GM12878 (cell line): Measurements from ENCODE around the gene ARL5C. TPM values are rescaled to one million over a fixed set of nuclear protein-coding genes. Genes with fewer than 3 reads are reported as not detected.

Source experiments
- ATAC-seq: fragments of 200-7000 bp; cut with Tn5 transposase; 3 replicates; pipeline ENCODE4 v1.9.1; 2020; ENCODE audit warnings: mild to moderate bottlenecking, moderate library complexity
- BruUV-seq: library from RNA; stranded (reverse); fragments of 400-500 nt; replicated peaks from 2 replicates; lab custom pipeline; 2021; lab: Mats Ljungman, UMichigan
- CTCF ChIA-PET: fragments of 300-600 bp; sonication (Branson Sonifier 250); formaldehyde crosslinking; extraction: SDS; loops from one replicate; lab custom pipeline; 2021; ENCODE audit warnings: inconsistent platforms; lab: Yijun Ruan, JAX
- POLR2A ChIA-PET: fragments of 350-600 bp; formaldehyde crosslinking; extraction: SDS; loops from one replicate; lab custom pipeline; 2021; ENCODE audit warnings: inconsistent platforms; lab: Charles Lee
- RAD21 ChIA-PET: fragments of 300-600 bp; sonication (Branson Sonifier 250); formaldehyde crosslinking; loops from one replicate; lab custom pipeline; 2023; ENCODE audit warnings: antibody characterized with exemption; ENCODE audit not compliant: unreplicated experiment; lab: Charles Lee
- SMC1A ChIA-PET: fragments of 300-600 bp; sonication (Branson Sonifier 250); formaldehyde crosslinking; loops from one replicate; lab custom pipeline; 2023; ENCODE audit not compliant: unreplicated experiment, uncharacterized antibody; lab: Charles Lee
- DNase-seq: peaks from one replicate; pipeline ENCODE4 v3.0.0-alpha.2; 2011; ENCODE audit warnings: low read depth, low spot score
- FAIRE-seq: peaks from 3 replicates; lab custom pipeline; 2011; peaks lifted over from hg19 to GRCh38; lab: Jason Lieb, UNC
- H2AFZ ChIP-seq: 2 replicates; pipeline ENCODE4 v1.6.0; 2011; ENCODE audit warnings: low read depth, low read length, control low read depth; ENCODE audit not compliant: control insufficient read depth
- H3K27ac ChIP-seq: 2 replicates; pipeline ENCODE4 v1.5.1; 2011; ENCODE audit warnings: control low read depth; ENCODE audit not compliant: control insufficient read depth, insufficient read depth
- H3K27me3 ChIP-seq, 2 experiments: replicated peaks in 1 of 2; 2 replicates each; pipeline versions ENCODE4 v1.6.0 to v1.6.1; 2011; ENCODE audit warnings: low read length in 1 of 2; ENCODE audit not compliant: control insufficient read depth in 2 of 2, insufficient read depth in 2 of 2
- H3K36me3 ChIP-seq, 2 experiments: 2 replicates each; pipeline ENCODE4 v1.5.1; 2011; ENCODE audit warnings: low read length in 1 of 2; ENCODE audit not compliant: control insufficient read depth in 2 of 2, insufficient read depth in 2 of 2
- H3K4me1 ChIP-seq: 2 replicates; pipeline ENCODE4 v1.6.1; 2011; ENCODE audit warnings: mild to moderate bottlenecking, low read length, moderate library complexity, mixed read lengths; ENCODE audit not compliant: control insufficient read depth, insufficient read depth
- H3K4me2 ChIP-seq: 2 replicates; pipeline ENCODE4 v1.6.0; 2011; ENCODE audit warnings: control low read depth; ENCODE audit not compliant: control insufficient read depth, insufficient read depth
- H3K4me3 ChIP-seq: fragments of 200-600 bp; sonication (generic); 2 replicates; pipeline ENCODE4 v1.5.1; 2016
- H3K79me2 ChIP-seq: 2 replicates; pipeline ENCODE4 v1.6.0; 2011; ENCODE audit warnings: low read length; ENCODE audit not compliant: control insufficient read depth, insufficient read depth
- H3K9ac ChIP-seq: 2 replicates; pipeline ENCODE4 v1.8.0; 2011; ENCODE audit warnings: low read length, control low read depth, mixed read lengths; ENCODE audit not compliant: control insufficient read depth, insufficient read depth
- H3K9me3 ChIP-seq: replicated peaks from 3 replicates; pipeline ENCODE4 v1.5.1; 2011; ENCODE audit warnings: mild to moderate bottlenecking, low read length; ENCODE audit not compliant: control insufficient read depth, insufficient read depth
- H4K20me1 ChIP-seq: 2 replicates; pipeline ENCODE4 v1.6.0; 2011; ENCODE audit not compliant: control insufficient read depth, insufficient read depth
- ATF7 ChIP-seq: fragments of 450-650 bp; IDR thresholded peaks from 2 replicates; pipeline ENCODE4 v1.6.1; 2016; ENCODE audit warnings: low read depth, mild to moderate bottlenecking
- BMI1 ChIP-seq: fragments of 450-650 bp; IDR thresholded peaks from 2 replicates; pipeline ENCODE4 v1.6.1; 2016; ENCODE audit warnings: mild to moderate bottlenecking, moderate library complexity, borderline replicate concordance
- CHD4 ChIP-seq: fragments of 200-600 bp; sonication (generic); IDR thresholded peaks from 2 replicates; pipeline ENCODE4 v1.6.1; 2016; ENCODE audit warnings: mild to moderate bottlenecking
- EGR1 ChIP-seq, 2 experiments: IDR thresholded peaks; 1 replicate in 1 of 2; 2 replicates in 1 of 2; pipeline ENCODE4 v1.6.1; 2011 to 2012; ENCODE audit warnings: low read depth in 2 of 2, low read length in 2 of 2, borderline replicate concordance in 1 of 2, mild to moderate bottlenecking in 1 of 2, moderate library complexity in 1 of 2
- HDAC2 ChIP-seq: fragments of 200-600 bp; sonication (generic); IDR thresholded peaks from 2 replicates; pipeline ENCODE4 v1.6.1; 2017
- LARP7 ChIP-seq: fragments of 450-650 bp; IDR thresholded peaks from 2 replicates; pipeline ENCODE4 v1.6.1; 2017; ENCODE audit warnings: mild to moderate bottlenecking
- MEF2B ChIP-seq: fragments of 450-650 bp; IDR thresholded peaks from 2 replicates; pipeline ENCODE4 v1.6.1; 2018; ENCODE audit warnings: mild to moderate bottlenecking, moderate library complexity; ENCODE audit not compliant: partially characterized antibody, poor library complexity, severe bottlenecking
- MTA2 ChIP-seq: fragments of 450-650 bp; IDR thresholded peaks from 2 replicates; pipeline ENCODE4 v1.6.1; 2016; ENCODE audit warnings: low read depth, mild to moderate bottlenecking, moderate library complexity
- NR2F1 ChIP-seq: fragments of 450-650 bp; conservative IDR thresholded peaks from 2 replicates; pipeline ENCODE4 v1.6.1; 2017; ENCODE audit warnings: mild to moderate bottlenecking
- NRF1 ChIP-seq: conservative IDR thresholded peaks from 2 replicates; pipeline ENCODE4 v1.6.1; 2011; ENCODE audit warnings: mild to moderate bottlenecking, low read depth, low read length, improper control_type of control experiment
- POLR2AphosphoS2 ChIP-seq: IDR thresholded peaks from 2 replicates; pipeline ENCODE4 v1.6.1; 2011; ENCODE audit warnings: low read depth, mild to moderate bottlenecking, low read length, improper control_type of control experiment, moderate library complexity
- RB1 ChIP-seq: fragments of 450-650 bp; formaldehyde crosslinking; IDR thresholded peaks from 2 replicates; pipeline ENCODE4 v1.6.1; 2017; ENCODE audit warnings: mild to moderate bottlenecking, borderline replicate concordance
- RCOR1 ChIP-seq: conservative IDR thresholded peaks from 2 replicates; pipeline ENCODE4 v1.6.1; 2012; ENCODE audit warnings: low read depth, low read length, improper control_type of control experiment
- YY1 ChIP-seq: IDR thresholded peaks from 2 replicates; pipeline ENCODE4 v1.6.1; 2011; ENCODE audit warnings: low read depth, mild to moderate bottlenecking, low read length
- ZZZ3 ChIP-seq: IDR thresholded peaks from 2 replicates; pipeline ENCODE4 v1.6.1; 2011; ENCODE audit warnings: low read depth; ENCODE audit not compliant: control insufficient read depth, insufficient read length
- WGBS: methylation state at CpG from one replicate; pipeline ENCODE4 v1.1.6; 2016; ENCODE audit warnings: low lambda C conversion rate; ENCODE audit not compliant: insufficient replicate concordance, insufficient coverage; ENCODE audit errors: missing lambda C conversion rate; 5-methylcytosine and 5-hydroxymethylcytosine counted together
- in situ Hi-C: fragments of 300-500 bp; cut with MboI; formaldehyde crosslinking; loops from 9 replicates; pipeline ENCODE4 v1.14.3; 2018; ENCODE audit warnings: mixed read lengths
- intact Hi-C: fragments of 100-400 bp; cut with micrococcal nuclease; formaldehyde crosslinking; loops from one replicate; pipeline ENCODE4 v1.14.2; 2022; ENCODE audit not compliant: unreplicated experiment
- polyA plus RNA-seq, 11 experiments: library from polyadenylated mRNA; depleted of rRNA in 4 of 11; unstranded in 6 of 11; stranded (reverse) in 5 of 11; fragments of >200 nt; fragmentation: Nextera tagmentation in 4 of 11; fragmentation: Illumina TruSeq in 1 of 11; extraction: Ambion mirVana in 4 of 11; extraction: Trizol in 1 of 11; gene quantifications; 1 replicate in 1 of 11; 2 replicates in 10 of 11; pipeline versions ENCODE4 v1.2.1 to v1.2.3, GENCODE V29; 2011 to 2016; ENCODE audit warnings: inconsistent platforms in 2 of 11, missing spikeins in 2 of 11, low read depth in 1 of 11
- total RNA-seq, 4 experiments: library from RNA; depleted of rRNA in 3 of 4; stranded (reverse); fragments of >200 nt in 3 of 4; fragmentation: Illumina TruSeq in 1 of 4; extraction: Trizol in 1 of 4; gene quantifications; 2 replicates each; pipeline versions ENCODE4 v1.2.1 to v1.2.3, GENCODE V29; 2013 to 2021
- TF ChIP-seq, protein P1 (sequence below): IDR thresholded peaks from 2 replicates; pipeline ENCODE4 v1.6.1; 2012; ENCODE audit warnings: improper control_type of control experiment, low read depth, low read length; ENCODE audit not compliant: insufficient replicate concordance
- TF ChIP-seq, protein P2 (sequence below): IDR thresholded peaks from 2 replicates; pipeline ENCODE4 v1.6.1; 2011; ENCODE audit warnings: mild to moderate bottlenecking, low read depth, low read length, moderate library complexity; ENCODE audit not compliant: insufficient replicate concordance

ARL5C gene
- total and polyA plus RNA-seq, 10 of the 15 experiments (the other 5 are each of a cell fraction or from before 2014, with no cell fraction given): not detected

DNA sequence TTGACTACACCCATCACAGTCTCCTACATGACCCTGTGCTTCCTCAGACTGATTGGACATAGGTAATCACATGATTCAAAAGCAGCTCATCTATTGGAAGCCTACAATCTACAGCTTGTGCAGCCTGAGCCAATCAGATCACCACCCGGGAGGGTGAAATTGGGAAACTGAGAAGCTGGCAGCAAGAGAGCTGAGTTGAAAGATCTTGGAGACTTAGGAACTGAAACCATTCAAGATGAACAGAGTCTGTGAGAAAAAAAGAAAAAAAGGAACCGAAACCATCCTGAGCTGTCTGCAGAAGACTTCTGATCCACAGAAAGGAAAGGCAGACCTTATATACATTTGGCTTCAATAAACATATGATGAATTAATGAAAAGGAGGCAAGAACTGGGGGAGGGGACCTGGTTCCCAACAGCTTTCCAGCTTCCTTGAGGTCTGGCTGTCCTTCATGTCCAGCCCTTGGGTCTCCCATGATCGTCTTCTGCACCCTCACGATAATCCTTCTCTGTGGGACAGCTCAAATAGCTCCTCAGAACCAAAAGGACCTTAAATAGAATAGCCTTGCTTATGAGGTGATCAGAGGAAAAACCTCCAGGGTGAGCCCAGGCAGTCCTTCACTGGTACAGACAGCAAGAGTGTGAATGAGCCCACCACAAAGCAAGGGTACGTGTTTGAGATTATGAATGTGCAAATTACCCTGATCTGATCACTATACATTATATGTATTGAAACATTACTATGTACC lies 47.1 kb downstream of the ARL5C start (continued):
- TF ChIP-seq, protein P1, sequence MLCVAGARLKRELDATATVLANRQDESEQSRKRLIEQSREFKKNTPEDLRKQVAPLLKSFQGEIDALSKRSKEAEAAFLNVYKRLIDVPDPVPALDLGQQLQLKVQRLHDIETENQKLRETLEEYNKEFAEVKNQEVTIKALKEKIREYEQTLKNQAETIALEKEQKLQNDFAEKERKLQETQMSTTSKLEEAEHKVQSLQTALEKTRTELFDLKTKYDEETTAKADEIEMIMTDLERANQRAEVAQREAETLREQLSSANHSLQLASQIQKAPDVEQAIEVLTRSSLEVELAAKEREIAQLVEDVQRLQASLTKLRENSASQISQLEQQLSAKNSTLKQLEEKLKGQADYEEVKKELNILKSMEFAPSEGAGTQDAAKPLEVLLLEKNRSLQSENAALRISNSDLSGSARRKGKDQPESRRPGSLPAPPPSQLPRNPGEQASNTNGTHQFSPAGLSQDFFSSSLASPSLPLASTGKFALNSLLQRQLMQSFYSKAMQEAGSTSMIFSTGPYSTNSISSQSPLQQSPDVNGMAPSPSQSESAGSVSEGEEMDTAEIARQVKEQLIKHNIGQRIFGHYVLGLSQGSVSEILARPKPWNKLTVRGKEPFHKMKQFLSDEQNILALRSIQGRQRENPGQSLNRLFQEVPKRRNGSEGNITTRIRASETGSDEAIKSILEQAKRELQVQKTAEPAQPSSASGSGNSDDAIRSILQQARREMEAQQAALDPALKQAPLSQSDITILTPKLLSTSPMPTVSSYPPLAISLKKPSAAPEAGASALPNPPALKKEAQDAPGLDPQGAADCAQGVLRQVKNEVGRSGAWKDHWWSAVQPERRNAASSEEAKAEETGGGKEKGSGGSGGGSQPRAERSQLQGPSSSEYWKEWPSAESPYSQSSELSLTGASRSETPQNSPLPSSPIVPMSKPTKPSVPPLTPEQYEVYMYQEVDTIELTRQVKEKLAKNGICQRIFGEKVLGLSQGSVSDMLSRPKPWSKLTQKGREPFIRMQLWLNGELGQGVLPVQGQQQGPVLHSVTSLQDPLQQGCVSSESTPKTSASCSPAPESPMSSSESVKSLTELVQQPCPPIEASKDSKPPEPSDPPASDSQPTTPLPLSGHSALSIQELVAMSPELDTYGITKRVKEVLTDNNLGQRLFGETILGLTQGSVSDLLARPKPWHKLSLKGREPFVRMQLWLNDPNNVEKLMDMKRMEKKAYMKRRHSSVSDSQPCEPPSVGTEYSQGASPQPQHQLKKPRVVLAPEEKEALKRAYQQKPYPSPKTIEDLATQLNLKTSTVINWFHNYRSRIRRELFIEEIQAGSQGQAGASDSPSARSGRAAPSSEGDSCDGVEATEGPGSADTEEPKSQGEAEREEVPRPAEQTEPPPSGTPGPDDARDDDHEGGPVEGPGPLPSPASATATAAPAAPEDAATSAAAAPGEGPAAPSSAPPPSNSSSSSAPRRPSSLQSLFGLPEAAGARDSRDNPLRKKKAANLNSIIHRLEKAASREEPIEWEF: peak; percentile 65
- TF ChIP-seq CHD4 (no peak), YY1 (no peak), MTA2 (peak; percentile 73), HDAC2 (no peak), MEF2B (no peak), POLR2AphosphoS2 (no peak)

DNA sequence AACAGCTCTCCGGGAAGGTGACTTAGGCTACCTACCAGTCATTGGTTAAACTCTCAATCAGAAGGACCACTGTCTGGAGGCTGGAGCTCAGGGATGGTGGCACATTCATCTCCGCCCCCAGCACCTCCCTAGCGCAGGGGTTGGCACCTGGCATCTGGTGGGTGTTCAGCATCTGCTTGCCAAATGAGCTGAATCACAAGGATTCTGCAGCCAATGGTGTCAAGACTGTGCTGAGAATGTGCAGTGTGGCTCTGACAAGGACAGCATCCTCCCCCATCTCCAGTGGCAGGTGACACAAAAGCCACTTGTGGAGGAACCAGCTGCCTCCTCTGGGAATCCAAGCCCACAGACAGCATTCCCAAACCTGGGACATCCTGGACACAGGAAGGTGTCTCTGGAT lies 49.7 kb downstream of the ARL5C start:
- H3K36me3 ChIP-seq: no peaks in the 10 kb centered on the region
- H4K20me1 ChIP-seq: no peaks in the 10 kb centered on the region
- no peak overlapping the region for H3K9ac ChIP-seq
- ChIA-PET SMC1A (interaction anchor here (1.0 kb wide), 1 partner anchor 133 kb away, joined by 4 read pairs; no protein-coding TSS in a partner anchor), RAD21 (no interaction called here), CTCF (interaction anchor here (0.6 to 1.4 kb wide), 2 partner anchors 33 to 48 kb away, joined by 3 to 4 read pairs; no protein-coding TSS in a partner anchor), POLR2A (no interaction called here)
- intact Hi-C loops (no loop called here), in situ Hi-C loops (no loop called here)
- DNase-seq (no peak), ATAC-seq (no peak), FAIRE-seq (no peak)
- no peaks in the 10 kb centered on the region for H3K79me2 ChIP-seq
- H3K27me3 ChIP-seq: no peaks in the 10 kb centered on the region
- no peak overlapping the region for H3K4me3 ChIP-seq
- H3K27ac ChIP-seq: no peak overlapping the region
- peaks cover 13% of the 10 kb centered on the region for H3K4me1 ChIP-seq
- BruUV-seq: no TSS peak
- 64% methylated on average over 3 of the region's 3 CpGs for WGBS
- H3K4me2 ChIP-seq: no peak overlapping the region
- H2AFZ ChIP-seq: no peak overlapping the region
- no peaks in the 10 kb centered on the region for H3K9me3 ChIP-seq
- TF ChIP-seq NRF1: no peak
- no peak for TF ChIP-seq RCOR1
- TF ChIP-seq, protein P2, sequence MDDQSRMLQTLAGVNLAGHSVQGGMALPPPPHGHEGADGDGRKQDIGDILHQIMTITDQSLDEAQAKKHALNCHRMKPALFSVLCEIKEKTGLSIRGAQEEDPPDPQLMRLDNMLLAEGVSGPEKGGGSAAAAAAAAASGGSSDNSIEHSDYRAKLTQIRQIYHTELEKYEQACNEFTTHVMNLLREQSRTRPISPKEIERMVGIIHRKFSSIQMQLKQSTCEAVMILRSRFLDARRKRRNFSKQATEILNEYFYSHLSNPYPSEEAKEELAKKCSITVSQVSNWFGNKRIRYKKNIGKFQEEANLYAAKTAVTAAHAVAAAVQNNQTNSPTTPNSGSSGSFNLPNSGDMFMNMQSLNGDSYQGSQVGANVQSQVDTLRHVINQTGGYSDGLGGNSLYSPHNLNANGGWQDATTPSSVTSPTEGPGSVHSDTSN: no peak
- TF ChIP-seq BMI1: no peak
- TF ChIP-seq EGR1 (IDR thresholded peaks at IDR 0.05; ENCODE audit: borderline replicate concordance in 1 of 2, low read depth in 2 of 2, low read length in 2 of 2): no peak
- TF ChIP-seq ZZZ3: no peak
- no peak for TF ChIP-seq NR2F1
- TF ChIP-seq ATF7: no peak
- no peak for TF ChIP-seq RB1
- TF ChIP-seq LARP7: no peak
